MV-4-11 (cell line): ENCODE measurements around the gene SLC25A41.

Source experiments
- DNase-seq: peaks from one replicate; lab custom pipeline; 2025; lab: John Stamatoyannopoulos, UW

Gene SLC25A41

DNA sequence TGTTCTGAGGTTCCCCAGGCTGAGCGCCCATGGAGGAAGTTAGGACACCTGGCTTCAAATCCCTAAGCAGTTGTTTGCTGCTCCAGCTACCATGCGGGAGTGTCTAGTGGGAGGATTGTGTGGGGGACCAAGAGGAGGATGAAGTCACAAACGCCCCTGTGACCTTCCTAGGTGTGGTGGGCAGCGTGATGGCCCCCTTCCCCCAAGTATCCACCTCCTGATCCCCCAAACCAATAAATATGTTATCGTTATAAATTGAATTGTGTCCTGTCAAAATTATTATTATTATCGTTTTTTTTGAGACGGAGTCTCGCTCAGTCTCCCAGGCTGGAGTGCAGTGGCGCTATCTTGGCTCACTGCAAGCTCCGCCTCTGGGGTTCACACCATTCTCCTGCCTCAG, at the start of gene SLC25A41:
TSS of gene SLC25A41 (minus strand) at position 101 of the 400 bp plus-strand sequence. CDS start at position 31, 70 bp downstream.
- DNase-seq = no peak

DNA sequence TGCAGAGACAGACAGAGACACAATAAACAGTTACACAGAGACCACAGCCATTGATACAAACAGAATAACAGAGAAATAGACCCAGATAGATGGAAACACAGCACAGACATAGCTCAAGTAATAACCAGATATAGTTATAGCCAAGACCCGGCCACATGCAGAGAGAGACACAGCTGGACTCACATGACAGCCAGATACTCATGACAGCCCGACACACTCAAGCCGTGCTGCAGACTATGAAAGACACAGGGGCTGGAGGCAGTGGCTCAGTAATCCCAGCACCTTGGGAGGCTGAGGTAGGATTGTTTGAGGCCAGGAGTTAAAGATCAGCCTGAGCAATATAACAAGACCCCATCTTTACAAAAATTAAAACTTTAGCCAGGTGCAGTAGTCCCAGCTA, 49.7 kb upstream of the SLC25A41 start:
- no peak for DNase-seq

DNA sequence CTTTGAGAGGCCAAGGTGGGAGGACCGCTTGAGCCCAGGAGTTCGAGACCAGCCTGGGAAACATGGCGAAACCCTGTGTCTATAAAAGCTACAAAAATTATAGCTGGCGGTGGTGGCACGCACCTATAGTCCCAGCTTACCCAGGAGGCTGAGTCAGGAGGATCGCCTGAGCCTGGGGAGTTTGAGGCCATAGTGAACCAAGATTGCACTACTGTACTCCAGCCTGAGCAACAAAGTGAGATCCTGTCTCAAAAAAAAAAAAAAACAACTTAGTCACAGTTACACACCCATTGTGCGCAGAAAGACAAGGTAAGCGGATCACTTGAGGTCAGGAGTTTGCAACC, 48.8 kb upstream of the SLC25A41 start:
- no peak for DNase-seq

DNA sequence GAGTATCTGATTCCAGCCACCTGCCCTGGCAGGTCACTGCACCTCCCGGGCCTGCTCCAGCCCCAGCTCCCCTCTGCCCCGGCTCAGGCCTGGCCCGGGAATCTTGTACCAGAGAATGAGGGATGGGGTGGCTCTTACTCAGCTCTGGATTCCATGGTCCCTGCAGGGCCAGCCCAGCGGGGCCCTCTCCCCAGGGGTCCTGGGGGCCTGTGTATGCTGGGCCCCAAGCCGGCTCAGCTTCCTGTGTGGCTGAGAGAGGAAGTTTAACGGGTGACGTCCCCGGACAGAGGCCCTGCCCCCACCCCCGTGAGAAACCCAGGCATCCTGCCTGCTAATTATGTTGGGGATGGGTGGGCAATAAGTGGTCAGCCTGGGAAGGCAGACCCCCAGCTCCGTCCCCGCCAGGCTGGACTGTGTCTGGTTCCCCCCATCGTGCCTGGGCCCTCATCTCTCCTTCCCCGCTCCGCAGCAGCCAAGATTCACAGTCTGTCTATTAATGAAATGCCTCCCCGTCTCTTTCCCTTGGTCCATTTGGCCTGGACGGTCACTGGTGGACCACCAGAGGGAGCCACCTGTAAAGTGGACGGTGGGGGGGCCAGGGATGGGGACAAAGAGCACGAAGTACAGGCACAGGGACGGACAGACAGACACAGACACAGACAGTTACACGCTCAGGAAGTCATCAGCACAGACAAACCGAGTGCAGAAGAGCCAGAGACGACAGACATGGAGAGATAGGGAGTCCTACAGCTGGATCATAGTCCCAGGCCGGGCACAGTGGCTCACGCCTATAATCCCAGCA, 48.2 kb upstream of the SLC25A41 start, which contains the start of gene DENND1C:
TSS of gene DENND1C (minus strand) at position 247 of the 802 bp plus-strand sequence. CDS start at position 155, 92 bp downstream.
- peak; percentile 73 for DNase-seq

DNA sequence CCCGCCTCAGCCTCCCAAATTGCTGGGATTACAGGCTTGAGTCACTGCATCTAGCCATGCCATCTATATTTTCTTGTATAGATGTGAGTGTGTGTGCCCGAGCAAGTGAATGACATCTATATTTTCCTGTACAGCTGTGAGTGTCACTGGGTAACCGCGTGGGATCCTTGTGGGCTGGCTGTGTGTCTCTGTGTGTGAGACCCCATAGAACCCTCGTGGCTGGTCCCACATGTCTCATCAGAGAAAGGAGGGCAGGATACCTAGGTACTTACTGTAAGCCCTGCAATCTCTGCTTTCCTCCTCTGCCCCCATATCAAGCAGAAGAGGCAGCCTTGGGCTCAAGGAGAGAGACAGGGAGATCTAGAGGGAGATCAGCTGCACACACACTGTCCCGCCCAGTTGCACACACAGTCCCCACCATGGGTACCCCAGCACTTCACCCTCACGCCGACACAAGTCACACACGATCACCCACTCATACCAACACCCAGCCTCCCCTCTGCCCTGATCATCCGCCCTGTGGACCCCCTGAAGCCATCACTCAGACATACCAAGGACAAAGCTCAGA, 47.4 kb upstream of the SLC25A41 start:
- DNase-seq = no peak

DNA sequence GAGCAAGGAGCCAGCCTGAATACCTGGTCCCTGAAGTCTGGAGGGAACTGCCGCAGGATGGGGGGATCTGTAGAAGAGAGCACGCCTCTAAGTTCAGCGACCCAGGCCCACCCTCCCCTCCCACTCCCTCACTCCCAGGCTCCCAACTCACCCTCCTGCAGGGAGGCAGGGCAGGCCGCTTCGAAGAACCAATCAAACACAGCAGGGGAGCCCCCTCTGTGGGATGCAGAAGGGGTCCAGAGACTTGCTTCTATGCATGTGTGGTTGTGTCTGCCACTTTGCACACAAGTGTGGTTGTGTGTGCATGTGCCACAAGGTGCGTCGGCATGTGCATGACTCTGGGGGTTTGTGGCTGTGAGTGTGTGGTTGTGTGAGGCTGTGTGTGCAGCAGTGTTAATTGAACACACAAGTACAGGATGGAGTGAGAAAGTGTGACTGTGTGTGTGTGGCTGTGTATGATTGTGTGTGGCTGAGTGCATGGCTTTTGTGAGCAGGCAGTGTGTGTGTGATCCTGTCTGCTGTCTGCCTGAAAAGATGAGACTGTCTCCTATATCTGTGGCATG, 46.4 kb upstream of the SLC25A41 start:
- no peak for DNase-seq

DNA sequence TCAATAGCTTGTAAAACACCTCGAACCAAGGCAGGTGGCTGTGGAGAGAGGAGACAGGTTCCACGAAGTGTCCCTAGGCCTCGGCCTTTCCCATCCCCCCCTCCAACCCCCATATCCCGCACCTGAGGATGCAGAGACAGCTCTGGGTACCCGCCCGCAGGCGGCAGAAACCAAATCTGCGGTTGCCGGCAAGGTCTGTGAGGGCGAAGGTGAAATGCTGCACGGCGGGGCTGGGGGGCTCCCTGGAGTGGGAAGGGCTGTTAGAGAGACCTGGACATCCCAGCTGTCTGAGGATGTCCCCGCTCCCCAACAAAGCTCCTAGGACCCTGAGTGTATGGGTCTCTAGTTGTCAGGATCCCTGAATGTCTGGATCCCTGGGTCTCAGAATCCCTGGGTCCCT, 45.3 kb upstream of the SLC25A41 start:
- no peak for DNase-seq

DNA sequence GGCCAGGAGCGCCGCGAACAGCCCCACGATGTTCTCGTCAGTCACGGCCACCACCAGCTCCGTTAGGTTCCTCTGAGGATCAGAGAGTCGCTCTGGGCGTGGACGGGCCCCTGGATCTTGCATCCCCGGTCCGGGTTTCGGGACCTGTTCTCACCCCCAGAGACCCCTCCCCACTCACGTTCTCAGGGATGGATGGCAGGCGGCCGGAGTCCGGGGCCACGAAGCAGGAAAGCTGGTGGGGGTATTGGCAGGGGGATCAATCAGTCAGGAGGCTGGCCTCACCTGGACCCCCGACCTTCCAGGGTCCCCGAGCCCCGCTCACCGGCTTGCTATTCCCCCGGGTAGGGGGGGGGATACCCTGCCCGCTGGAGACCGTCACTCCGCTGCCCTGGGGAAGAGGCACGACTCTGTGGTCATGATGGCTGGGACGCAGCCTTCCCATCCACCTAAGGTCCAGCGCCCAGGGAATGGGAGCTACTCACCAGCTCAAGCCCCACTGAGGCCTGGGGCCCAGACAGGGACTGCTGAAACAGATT, 43.4 kb upstream of the SLC25A41 start:
- no peak for DNase-seq

DNA sequence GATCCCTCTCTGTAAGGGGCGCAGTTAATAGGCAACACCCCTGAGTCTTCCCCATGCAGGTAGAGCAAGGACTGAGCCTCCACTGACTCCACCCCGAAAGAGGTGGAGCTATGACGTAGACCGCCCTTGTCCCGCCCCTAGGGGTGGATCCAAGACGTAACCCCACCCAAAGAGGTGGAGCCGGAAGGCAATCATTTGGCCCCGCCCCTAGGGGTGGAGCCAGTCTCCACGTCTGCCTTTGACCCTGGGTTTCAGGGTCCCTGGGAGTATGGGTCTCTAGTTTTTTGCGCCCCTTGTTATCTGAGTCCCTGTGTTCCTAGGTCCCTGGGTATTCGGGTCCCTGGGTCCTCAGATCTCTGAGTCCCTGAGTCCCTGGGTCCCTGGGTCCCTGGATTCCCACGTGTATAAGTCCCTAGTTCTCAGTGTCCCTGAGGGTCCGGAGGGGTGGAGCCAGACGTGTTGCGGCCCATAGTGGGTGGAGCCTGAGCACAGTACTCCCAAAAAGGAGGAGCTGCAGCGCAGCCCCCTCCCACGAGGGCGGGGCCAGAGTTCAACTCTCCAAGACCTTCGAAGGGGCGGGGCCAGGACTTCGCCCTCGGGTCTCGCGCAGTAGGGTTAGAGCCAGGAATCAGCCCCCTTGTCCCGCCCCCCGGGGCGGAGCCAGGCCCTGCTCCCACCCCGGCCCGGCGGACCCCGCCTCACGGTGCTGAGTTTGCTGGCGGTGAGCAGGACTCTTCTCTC, 42.8 kb upstream of the SLC25A41 start:
- peak; percentile 31 for DNase-seq

DNA sequence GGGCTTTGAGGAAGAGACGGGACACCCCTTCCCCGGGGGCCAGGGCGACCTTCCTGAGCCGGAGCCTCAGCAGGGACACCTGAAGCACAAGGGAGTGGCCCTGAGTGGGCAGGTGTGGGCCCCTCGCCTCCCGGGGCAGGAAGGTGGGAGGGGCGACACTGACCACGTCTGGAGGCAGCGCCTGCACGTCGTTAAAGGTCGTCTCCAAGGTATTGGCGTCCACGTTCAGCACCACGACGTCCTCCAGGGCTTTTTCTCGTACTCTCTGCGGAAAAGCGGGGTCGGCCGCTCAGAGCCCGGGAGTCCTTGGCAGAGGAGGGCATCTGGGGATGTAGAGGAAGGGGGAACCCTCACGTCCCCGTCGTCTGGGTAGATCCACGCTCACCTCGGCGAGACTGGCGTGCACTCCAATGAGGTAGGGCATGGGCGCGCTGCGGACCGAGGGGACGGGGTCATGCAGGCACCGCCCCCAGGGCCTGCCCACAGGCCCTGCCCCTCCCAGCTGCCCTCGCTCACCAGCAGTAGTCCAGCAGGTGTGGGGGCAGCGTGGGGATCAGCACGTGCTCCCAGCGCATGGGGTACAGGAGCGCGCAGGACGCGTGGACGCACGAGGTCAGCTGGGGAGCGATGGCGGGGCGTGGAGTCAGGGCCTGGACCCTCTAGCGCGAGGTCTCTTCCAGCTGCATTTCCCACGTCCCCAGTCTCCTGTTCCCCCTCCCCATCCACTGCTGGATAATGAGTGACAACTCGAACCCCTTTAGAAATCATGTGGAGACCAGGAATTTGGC, 42.0 kb upstream of the SLC25A41 start:
- no peak for DNase-seq

DNA sequence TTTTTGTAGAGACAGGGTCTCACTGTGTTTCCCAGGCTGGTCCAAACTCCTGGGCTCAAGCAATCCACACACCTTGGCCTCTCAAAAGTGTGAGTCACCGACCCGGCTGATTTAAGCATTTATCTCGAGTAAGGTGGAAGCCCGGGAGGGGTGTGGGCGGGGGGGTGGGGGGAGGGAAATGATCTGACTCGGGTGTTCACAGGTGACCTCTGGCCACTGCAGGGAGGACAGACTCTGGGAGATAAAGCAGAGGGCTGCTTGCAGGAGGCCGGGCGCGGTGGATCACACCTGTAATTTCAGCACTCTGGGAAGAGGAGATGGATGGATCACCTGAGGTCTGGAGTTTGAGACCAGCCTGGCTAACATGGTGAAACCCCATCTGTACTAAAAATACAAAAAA, 40.1 kb upstream of the SLC25A41 start:
- DNase-seq = no peak

DNA sequence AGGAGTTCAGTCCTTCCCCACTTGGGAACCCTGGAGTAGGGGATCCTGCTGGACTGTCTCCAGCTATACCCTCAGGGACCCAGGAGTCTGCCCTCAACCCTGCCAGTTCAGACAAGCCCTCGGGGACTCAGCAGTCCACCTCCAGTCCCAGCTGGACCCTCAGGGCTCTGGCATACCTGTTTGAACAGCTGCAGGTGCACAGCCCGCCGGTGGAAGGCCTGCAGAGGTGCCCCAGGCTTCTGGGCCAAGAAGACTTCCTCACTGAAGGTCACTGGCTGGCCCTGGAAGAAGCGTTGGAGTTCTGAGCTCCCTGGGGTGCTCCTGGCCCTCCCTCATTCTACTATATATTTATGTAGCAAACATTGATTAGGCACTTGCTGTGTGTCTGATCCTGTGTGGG, 39.1 kb upstream of the SLC25A41 start:
- no peak for DNase-seq

DNA sequence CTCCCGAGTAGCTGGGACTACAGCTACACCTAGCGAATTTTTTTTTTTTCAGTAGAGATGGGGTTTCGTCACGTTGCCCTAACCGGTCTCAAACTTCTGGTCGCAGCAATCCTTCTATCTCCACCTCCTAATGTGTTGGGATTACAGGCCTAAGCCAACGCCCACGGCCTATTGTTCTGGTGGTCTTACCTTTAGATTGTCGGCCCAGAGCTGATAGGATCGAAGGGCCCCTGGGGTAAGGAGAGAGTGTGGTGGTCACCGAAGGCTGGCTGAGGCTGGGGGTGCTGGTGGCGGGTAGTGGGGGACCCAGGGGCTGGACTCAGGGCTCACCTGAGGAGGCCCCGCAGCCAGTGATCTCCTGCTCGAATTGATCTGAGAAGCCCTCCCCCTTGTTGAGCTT, 37.5 kb upstream of the SLC25A41 start:
- no peak for DNase-seq

DNA sequence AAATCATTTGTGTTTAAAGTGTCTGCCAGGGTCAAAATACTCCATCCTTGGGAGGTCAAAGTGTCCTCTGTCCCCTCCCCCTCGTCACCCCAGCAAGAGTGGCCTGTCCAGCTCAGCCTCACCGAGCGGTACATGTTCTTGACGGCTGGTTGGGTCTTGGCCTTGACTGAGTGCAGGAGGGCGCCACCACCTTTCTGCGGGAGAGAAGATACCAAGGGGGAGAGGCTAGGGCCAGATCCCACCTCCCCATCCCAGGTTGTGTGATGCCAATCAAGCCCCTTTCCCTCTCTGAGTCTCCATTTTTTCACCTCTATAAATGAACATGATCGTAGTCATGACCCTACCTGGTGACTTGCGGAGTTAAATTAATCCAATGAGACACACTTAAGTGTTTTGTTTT, 36.6 kb upstream of the SLC25A41 start:
- DNase-seq = no peak

DNA sequence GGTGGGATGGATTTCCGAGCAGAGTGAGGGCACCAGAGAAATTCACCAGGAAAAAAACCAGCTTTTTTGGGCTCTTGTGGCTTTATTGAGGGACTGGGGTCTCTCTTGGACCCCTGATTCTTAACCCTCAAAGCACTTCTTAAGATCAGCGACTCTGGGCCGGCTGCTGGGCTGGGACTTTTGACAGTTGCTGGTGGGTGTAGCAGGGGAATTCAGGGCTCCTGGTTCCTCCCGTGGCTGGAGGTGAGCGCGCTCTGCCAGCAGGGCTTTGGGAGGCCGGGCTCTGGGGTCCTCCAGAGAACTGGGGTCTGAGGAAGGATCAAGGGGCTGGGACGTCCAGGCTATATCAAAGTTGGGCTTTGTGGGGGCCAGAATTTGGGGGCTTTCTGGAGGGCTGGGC, 33.8 kb upstream of the SLC25A41 start:
- no peak for DNase-seq

DNA sequence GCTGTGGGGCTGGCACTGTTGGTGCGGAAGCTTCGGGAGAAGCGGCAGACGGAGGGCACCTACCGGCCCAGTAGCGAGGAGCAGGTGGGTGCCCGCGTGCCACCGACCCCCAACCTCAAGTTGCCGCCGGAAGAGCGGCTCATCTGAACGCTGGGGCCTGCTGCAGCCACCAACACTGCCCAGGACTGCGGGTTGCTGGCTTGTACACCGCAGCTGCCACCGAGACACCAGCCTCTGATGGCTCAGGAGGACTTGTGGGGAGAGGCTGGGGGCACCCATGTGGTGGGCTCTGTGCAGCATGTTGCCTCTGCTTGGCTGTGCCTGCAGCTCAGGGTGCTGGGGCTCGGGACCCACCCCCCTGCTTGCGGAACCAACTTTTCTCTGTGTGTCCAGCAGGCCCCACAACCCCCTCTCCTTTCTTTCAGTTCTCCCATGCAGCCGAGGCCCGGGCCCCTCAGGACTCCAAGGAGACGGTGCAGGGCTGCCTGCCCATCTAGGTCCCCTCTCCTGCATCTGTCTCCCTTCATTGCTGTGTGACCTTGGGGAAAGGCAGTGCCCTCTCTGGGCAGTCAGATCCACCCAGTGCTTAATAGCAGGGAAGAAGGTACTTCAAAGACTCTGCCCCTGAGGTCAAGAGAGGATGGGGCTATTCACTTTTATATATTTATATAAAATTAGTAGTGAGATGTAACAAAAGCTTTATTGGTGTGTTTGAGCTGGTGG, 33.1 kb upstream of the SLC25A41 start:
- no peak for DNase-seq

DNA sequence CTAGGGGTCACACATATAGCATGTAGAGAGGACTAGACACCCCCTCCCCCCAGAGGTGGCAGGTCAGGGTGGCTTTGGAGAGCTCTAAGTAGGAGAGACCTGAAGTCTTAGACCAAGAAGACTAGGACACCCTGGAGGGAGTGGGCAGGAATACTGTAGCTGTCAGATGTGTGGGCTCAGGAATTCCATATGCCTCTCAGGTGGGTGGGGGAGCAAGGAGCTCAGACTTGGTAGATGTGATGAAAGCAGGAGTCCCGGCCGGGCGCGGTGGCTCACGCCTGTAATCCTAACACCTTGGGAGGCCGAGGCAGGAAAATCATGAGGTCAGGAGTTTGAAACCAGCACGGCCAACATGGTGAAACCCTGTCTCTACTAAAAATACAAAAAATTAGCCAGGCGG, 32.1 kb upstream of the SLC25A41 start:
- DNase-seq = no peak

DNA sequence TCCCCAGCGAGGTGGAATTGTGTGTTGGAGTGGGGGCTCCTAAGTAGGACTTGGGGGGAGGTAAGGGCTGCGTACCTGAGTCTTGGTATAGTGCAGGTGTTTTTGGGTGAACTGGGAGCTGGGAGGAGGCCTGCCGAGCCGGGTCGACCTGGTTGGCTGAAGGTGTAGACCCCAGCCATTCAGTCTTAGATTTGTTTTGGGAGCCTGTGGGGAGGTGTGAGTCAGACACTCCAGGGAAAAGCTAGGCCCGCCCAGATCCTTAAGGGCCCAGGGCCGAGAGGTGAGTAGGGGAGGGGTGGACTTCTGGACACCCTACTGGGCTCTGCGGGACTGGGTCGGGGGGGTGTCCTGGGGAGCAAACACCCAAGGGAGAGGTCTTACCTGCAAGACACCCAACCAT, 31.4 kb upstream of the SLC25A41 start:
- DNase-seq = no peak

DNA sequence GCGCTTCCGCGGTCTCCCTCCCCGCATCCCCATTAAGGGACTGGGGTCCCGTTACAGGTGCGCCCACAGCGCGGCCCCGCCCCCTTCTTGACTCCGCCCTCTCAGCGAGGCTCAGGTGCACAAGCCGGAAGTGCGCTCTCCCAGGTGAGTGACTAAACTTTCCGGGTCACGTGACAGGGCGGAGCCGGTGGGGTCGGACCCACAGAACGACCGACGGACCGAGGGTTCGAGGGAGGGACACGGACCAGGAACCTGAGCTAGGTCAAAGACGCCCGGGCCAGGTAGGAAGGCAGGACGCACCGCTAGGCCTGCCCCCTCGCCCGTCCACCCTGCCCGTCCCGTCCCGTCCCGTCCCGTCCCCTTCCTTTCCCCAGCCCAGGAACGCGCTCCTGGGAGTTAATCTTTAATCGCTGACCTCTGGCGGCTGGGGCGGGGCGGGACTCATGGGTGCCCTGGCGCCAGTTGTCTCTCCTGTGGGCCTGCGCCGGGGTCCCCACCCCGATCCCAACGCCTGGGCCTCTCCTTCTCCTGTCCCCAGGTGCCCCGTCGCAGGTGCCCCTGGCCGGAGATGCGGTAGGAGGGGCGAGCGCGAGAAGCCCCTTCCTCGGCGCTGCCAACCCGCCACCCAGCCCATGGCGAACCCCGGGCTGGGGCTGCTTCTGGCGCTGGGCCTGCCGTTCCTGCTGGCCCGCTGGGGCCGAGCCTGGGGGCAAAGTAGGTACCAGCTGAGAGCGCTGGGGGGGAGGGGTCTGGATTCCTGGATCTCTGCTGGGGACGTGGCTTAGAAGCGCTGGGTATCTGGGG, 30.7 kb upstream of the SLC25A41 start, which contains the start of gene CRB3:
TSS of gene CRB3 (plus strand) at position 202 of the 804 bp plus-strand sequence. CDS start at position 633, 431 bp downstream.
- DNase-seq = no peak
